Esophagus muscularis mucosa (tissue), 4 donors: ENCODE measurements around the gene DCAF10.

Experiments
- CTCF ChIP-seq, 3 experiments: fragments of 200-600 bp in 2 of 3; fragments of 450-650 bp in 1 of 3; sonication (generic) in 2 of 3; IDR thresholded peaks; one replicate each; pipeline ENCODE4 v1.5.1; 2017 to 2019; ENCODE audit warnings: antibody characterized with exemption in 3 of 3, mild to moderate bottlenecking in 2 of 3, moderate library complexity in 1 of 3
- EP300 ChIP-seq: sonication (generic); formaldehyde crosslinking; IDR thresholded peaks from one replicate; pipeline ENCODE4 v1.6.1; 2017; ENCODE audit warnings: antibody characterized with exemption
- POLR2A ChIP-seq: fragments of 450-650 bp; IDR thresholded peaks from one replicate; pipeline ENCODE4 v1.6.1; 2017; ENCODE audit warnings: antibody characterized with exemption, moderate library complexity, mild to moderate bottlenecking, low read depth
- POLR2AphosphoS5 ChIP-seq, 2 donors: sonication (generic); formaldehyde crosslinking; IDR thresholded peaks; one replicate each; pipeline ENCODE4 v1.6.1; 2017; ENCODE audit warnings: antibody characterized with exemption in 2 of 2

DNA sequence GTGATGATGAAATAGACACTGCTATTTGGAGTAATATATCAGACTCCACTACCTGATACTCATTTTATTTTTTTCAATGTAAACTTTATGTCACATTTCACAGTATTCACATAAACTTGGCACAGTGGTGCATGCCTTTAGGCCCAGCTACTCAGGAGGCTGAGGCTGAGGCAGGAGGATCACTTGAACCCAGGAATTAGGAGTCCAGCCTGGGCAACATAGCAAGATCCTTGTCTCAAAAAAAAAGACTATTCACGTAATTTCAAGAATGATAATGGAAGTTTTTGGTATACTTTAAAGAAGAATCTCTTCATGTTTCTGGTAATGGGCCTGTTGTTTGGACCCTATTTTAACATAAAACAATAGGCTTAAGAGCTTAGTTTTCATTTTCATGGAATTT, 56.0 kb downstream of the DCAF10 start:
- TF ChIP-seq CTCF (IDR thresholded peaks at IDR 0.05) (no peak), POLR2AphosphoS5 (IDR thresholded peaks at IDR 0.05) (no peak), EP300 (no peak), POLR2A (no peak)
